SK-N-SH (cell line): ENCODE data around the gene ATG16L1. TPM values are rescaled to one million over a fixed set of nuclear protein-coding genes. Genes with fewer than 3 reads are reported as not detected.

ENCODE experiments used
- CTCF ChIA-PET: fragments of 300-600, 350-600 bp; formaldehyde crosslinking; extraction: SDS; loops from one replicate; lab custom pipeline; 2021; lab: Yijun Ruan, JAX
- POLR2A ChIA-PET: fragments of 350-600 bp; sonication (Branson Sonifier 250); formaldehyde crosslinking; extraction: SDS; loops from one replicate; lab custom pipeline; 2020; ENCODE audit warnings: antibody characterized with exemption, inconsistent platforms; lab: Yijun Ruan, JAX
- DNase-seq: peaks from one replicate; pipeline ENCODE4 v3.0.0; 2012
- H2AFZ ChIP-seq: fragments of 200-600 bp; sonication (generic); 2 replicates; pipeline ENCODE4 v1.8.1; 2016; ENCODE audit warnings: antibody characterized with exemption, mild to moderate bottlenecking, low read depth
- H3F3A ChIP-seq: fragments of 200-600 bp; sonication (generic); replicated peaks from 2 replicates; pipeline ENCODE3; 2016; ENCODE audit warnings: antibody characterized with exemption, mild to moderate bottlenecking; ENCODE audit not compliant: insufficient read depth
- H3K27ac ChIP-seq, 2 experiments: fragments of 200-500 bp in 1 of 2; fragments of 200-600 bp in 1 of 2; sonication (Bioruptor generic) in 1 of 2; sonication (generic), shearing (Covaris generic) in 1 of 2; 2 replicates each; pipeline versions ENCODE4 v1.5.1 to v1.6.1; 2014 to 2016; ENCODE audit warnings: low read depth in 2 of 2, inconsistent platforms in 1 of 2, low read length in 1 of 2, mild to moderate bottlenecking in 1 of 2, mixed read lengths in 1 of 2
- H3K27me3 ChIP-seq: fragments of 200-600 bp; sonication (generic), shearing (Covaris generic); 2 replicates; pipeline ENCODE4 v1.6.1; 2016; ENCODE audit warnings: mixed run types; ENCODE audit not compliant: insufficient read depth
- H3K36me3 ChIP-seq, 2 experiments: fragments of 200-500 bp in 1 of 2; fragments of 200-600 bp in 1 of 2; sonication (Bioruptor generic) in 1 of 2; sonication (generic) in 1 of 2; replicated peaks in 1 of 2; 2 replicates each; pipeline versions ENCODE3 to v1.5.1; 2014 to 2016; ENCODE audit warnings: low read length in 1 of 2, mild to moderate bottlenecking in 1 of 2; ENCODE audit not compliant: insufficient read depth in 2 of 2, control insufficient read depth in 1 of 2
- H3K4me1 ChIP-seq, 2 experiments: fragments of 200-500 bp in 1 of 2; fragments of 200-600 bp in 1 of 2; sonication (Bioruptor generic) in 1 of 2; sonication (generic), shearing (Covaris generic) in 1 of 2; 2 replicates each; pipeline versions ENCODE4 v1.5.1 to v1.6.1; 2014 to 2016; ENCODE audit warnings: low read depth in 1 of 2, low read length in 1 of 2, mixed run types in 1 of 2; ENCODE audit not compliant: insufficient read depth in 2 of 2, control insufficient read depth in 1 of 2
- H3K4me2 ChIP-seq: fragments of 200-600 bp; sonication (generic), shearing (Covaris generic); 2 replicates; pipeline ENCODE4 v1.6.1; 2017; ENCODE audit warnings: mixed run types
- H3K4me3 ChIP-seq, 2 experiments: fragments of 200-500 bp in 1 of 2; fragments of 200-600 bp in 1 of 2; sonication (Bioruptor generic) in 1 of 2; sonication (generic), shearing (Covaris generic) in 1 of 2; 2 replicates each; pipeline versions ENCODE4 v1.5.1 to v1.8.1; 2014 to 2016; ENCODE audit warnings: low read depth in 2 of 2, inconsistent platforms in 1 of 2, low read length in 1 of 2, mild to moderate bottlenecking in 1 of 2, mixed read lengths in 1 of 2, moderate library complexity in 1 of 2
- H3K79me2 ChIP-seq: fragments of 200-600 bp; sonication (generic); 2 replicates; pipeline ENCODE4 v1.8.1; 2017; ENCODE audit warnings: mild to moderate bottlenecking; ENCODE audit not compliant: insufficient read depth
- H3K9ac ChIP-seq: fragments of 200-600 bp; sonication (generic); 2 replicates; pipeline ENCODE4 v1.6.1; 2017; ENCODE audit warnings: mixed run types
- H3K9me2 ChIP-seq: fragments of 200-600 bp; sonication (generic); 2 replicates; pipeline ENCODE4 v1.6.1; 2017; ENCODE audit warnings: mixed run types
- H3K9me3 ChIP-seq: fragments of 200-600 bp; sonication (generic); 2 replicates; pipeline ENCODE4 v1.6.1; 2017; ENCODE audit warnings: mixed run types, mild to moderate bottlenecking, moderate library complexity
- H4K20me1 ChIP-seq: fragments of 200-600 bp; sonication (generic); 2 replicates; pipeline ENCODE4 v1.6.1; 2017; ENCODE audit warnings: mild to moderate bottlenecking, mixed run types; ENCODE audit not compliant: insufficient read depth
- CHD2 ChIP-seq: fragments of 150-350 bp; IDR thresholded peaks from 2 replicates; pipeline ENCODE4 v1.6.1; 2018; ENCODE audit warnings: low read length; ENCODE audit not compliant: partially characterized antibody
- ELF1 ChIP-seq: IDR thresholded peaks from 2 replicates; pipeline ENCODE4 v1.4.0; 2012
- FOSL2 ChIP-seq: IDR thresholded peaks from 2 replicates; pipeline ENCODE4 v1.4.0; 2012; ENCODE audit warnings: low read depth, mild to moderate bottlenecking, moderate library complexity, borderline replicate concordance
- GATA2 ChIP-seq: sonication (generic); formaldehyde crosslinking; IDR thresholded peaks from 2 replicates; pipeline ENCODE4 v1.5.0; 2020; ENCODE audit warnings: mild to moderate bottlenecking, missing genetic modification reagents
- NFIC ChIP-seq: IDR thresholded peaks from 2 replicates; pipeline ENCODE4 v1.4.0; 2012; ENCODE audit warnings: borderline replicate concordance
- RCOR1 ChIP-seq: fragments of 150-350 bp; IDR thresholded peaks from 2 replicates; pipeline ENCODE4 v1.6.1; 2017; ENCODE audit warnings: antibody characterized with exemption, low read length
- RFX5 ChIP-seq: IDR thresholded peaks from 2 replicates; pipeline ENCODE4 v1.6.1; 2012; ENCODE audit warnings: mild to moderate bottlenecking, improper control_type of control experiment, low read length
- SIN3A ChIP-seq: IDR thresholded peaks from 2 replicates; pipeline ENCODE4 v1.6.1; 2012; ENCODE audit warnings: low read depth, mild to moderate bottlenecking, low read length, moderate library complexity, borderline replicate concordance
- TAF1 ChIP-seq: IDR thresholded peaks from 2 replicates; pipeline ENCODE4 v1.6.1; 2012; ENCODE audit warnings: low read depth, mild to moderate bottlenecking, low read length, moderate library complexity, borderline replicate concordance
- TCF12 ChIP-seq: IDR thresholded peaks from 2 replicates; pipeline ENCODE4 v1.4.0; 2012
- YY1 ChIP-seq: IDR thresholded peaks from 2 replicates; pipeline ENCODE4 v1.4.0; 2012; ENCODE audit warnings: low read depth, mild to moderate bottlenecking
- WGBS: methylation state at CpG from one replicate; pipeline ENCODE4 v1.1.6; 2017; ENCODE audit warnings: low lambda C conversion rate; 5-methylcytosine and 5-hydroxymethylcytosine counted together
- polyA plus RNA-seq, 3 experiments: library from polyadenylated mRNA; depleted of rRNA; stranded (reverse); fragments of >200 nt; gene quantifications; 2 replicates each; pipeline ENCODE4 v1.2.3, GENCODE V29; 2012
- TF ChIP-seq, protein P1 (sequence below): IDR thresholded peaks from 2 replicates; pipeline ENCODE4 v1.4.0; 2012; ENCODE audit warnings: low read depth, borderline replicate concordance
- TF ChIP-seq, protein P2 (sequence below): IDR thresholded peaks from 2 replicates; pipeline ENCODE4 v1.4.0; 2012; ENCODE audit warnings: low read depth, borderline replicate concordance

Gene ATG16L1
- polyA plus RNA-seq, 1 of the 3 experiments (the other 2 are of a cell fraction) = 22.2 TPM

DNA sequence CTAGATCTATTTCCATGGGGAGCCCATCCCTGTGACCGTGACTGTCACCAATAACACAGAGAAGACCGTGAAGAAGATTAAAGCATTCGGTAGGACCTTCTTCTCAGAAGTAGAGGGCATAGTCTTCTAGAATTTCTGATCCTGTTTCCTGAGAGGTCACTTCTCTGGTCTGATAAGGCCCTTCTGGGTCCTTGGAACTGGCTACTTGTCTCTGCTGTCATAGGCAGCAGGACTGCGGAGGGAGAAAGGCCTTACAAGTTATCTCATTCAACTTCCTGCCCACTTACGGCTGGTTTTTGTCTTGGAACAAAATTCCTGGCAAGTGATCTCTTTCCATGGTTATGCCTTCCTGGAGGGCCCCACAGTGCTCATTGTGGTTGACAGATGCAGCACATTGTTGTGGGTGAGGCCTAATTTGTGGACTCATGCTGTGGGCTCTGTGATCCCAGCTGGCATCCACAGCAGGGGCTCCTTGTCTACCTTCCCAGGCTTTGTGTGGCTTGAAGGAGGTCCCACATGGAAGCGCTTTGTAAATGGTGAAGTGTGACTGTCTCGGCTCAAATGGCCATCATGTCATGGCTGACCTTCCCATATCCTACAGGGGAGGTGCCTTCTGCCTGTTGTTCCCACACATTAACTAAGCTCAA, 78.1 kb downstream of the ATG16L1 start:
- no peak overlapping the region for H3K4me2 ChIP-seq
- H4K20me1 ChIP-seq = no peaks in the 10 kb centered on the region
- H3K27ac ChIP-seq = no peak overlapping the region
- H3K27me3 ChIP-seq = no peaks in the 10 kb centered on the region
- DNase-seq = no peak
- no peak overlapping the region for H3K9ac ChIP-seq
- TF ChIP-seq GATA2 (CRISPR knock-in tag) (no peak), TCF12 (peak; percentile 14; the same call in 1 of the 2 replicates), CHD2 (no peak), RFX5 (no peak)
- H3F3A ChIP-seq = no peaks in the 10 kb centered on the region
- no peak overlapping the region for H2AFZ ChIP-seq
- H3K9me3 ChIP-seq = no peaks in the 10 kb centered on the region
- H3K4me1 ChIP-seq = peaks cover 0 to 7% of the 10 kb centered on the region in 2 experiments; a peak in 2 of 4 replicates
- POLR2A ChIA-PET = no interaction called here
- H3K4me3 ChIP-seq = no peak overlapping the region
- CTCF ChIA-PET = no interaction called here
- no peaks in the 10 kb centered on the region for H3K36me3 ChIP-seq
- H3K79me2 ChIP-seq = no peaks in the 10 kb centered on the region
- WGBS = 88% methylated on average over 5 of the region's 7 CpGs
- H3K9me2 ChIP-seq = no peaks in the 10 kb centered on the region

DNA sequence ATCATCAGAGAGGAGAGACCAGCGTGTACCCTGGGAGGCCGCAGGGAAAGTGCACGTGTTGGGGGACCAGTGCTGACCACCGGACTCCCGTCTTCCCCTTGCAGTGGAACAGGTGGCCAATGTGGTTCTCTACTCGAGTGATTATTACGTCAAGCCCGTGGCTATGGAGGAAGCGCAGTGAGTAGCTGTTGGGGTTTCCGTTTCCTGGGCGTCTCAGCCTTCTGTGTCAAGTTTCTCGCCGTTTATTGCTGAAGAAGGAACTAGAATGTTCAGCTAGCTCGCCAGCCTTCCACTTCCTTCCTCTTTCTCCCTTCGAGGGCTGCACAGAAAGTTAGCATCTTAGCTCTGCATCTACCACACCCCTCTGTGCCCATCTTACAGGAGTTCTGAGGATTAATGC, 80.1 kb downstream of the ATG16L1 start:
- no peaks in the 10 kb centered on the region for H3K79me2 ChIP-seq
- 91% methylated on average over 15 of the region's 15 CpGs for WGBS
- DNase-seq = no peak
- no peak overlapping the region for H3K4me2 ChIP-seq
- peaks cover 0 to 7% of the 10 kb centered on the region in 2 experiments; a peak in 2 of 4 replicates for H3K4me1 ChIP-seq
- H4K20me1 ChIP-seq = no peaks in the 10 kb centered on the region
- no peaks in the 10 kb centered on the region for H3K9me3 ChIP-seq
- TF ChIP-seq ELF1 (no peak), NFIC (no peak), FOSL2 (no peak), TAF1 (no peak), RCOR1 (no peak), SIN3A (no peak), YY1 (no peak)
- TF ChIP-seq, protein P1, sequence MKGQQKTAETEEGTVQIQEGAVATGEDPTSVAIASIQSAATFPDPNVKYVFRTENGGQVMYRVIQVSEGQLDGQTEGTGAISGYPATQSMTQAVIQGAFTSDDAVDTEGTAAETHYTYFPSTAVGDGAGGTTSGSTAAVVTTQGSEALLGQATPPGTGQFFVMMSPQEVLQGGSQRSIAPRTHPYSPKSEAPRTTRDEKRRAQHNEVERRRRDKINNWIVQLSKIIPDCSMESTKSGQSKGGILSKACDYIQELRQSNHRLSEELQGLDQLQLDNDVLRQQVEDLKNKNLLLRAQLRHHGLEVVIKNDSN = no peak
- TF ChIP-seq, protein P2, sequence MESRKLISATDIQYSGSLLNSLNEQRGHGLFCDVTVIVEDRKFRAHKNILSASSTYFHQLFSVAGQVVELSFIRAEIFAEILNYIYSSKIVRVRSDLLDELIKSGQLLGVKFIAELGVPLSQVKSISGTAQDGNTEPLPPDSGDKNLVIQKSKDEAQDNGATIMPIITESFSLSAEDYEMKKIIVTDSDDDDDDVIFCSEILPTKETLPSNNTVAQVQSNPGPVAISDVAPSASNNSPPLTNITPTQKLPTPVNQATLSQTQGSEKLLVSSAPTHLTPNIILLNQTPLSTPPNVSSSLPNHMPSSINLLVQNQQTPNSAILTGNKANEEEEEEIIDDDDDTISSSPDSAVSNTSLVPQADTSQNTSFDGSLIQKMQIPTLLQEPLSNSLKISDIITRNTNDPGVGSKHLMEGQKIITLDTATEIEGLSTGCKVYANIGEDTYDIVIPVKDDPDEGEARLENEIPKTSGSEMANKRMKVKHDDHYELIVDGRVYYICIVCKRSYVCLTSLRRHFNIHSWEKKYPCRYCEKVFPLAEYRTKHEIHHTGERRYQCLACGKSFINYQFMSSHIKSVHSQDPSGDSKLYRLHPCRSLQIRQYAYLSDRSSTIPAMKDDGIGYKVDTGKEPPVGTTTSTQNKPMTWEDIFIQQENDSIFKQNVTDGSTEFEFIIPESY = no peak
- no peak overlapping the region for H3K27ac ChIP-seq
- no peaks in the 10 kb centered on the region for H3F3A ChIP-seq
- ChIA-PET CTCF (no interaction called here), POLR2A (no interaction called here)
- no peak overlapping the region for H3K4me3 ChIP-seq
- H3K36me3 ChIP-seq = no peaks in the 10 kb centered on the region
- no peaks in the 10 kb centered on the region for H3K9me2 ChIP-seq
- no peak overlapping the region for H2AFZ ChIP-seq
- H3K9ac ChIP-seq = no peak overlapping the region
- H3K27me3 ChIP-seq = no peaks in the 10 kb centered on the region
